GM19395 (cell line): ENCODE results near the gene RPL14.
"Not testable (repeated sequence)": the region's sequence is repeated elsewhere in the genome, so short reads cannot be mapped to it uniquely, and the experiment has no call there.

ENCODE experiments used
- ATAC-seq: cut with Tn5 transposase; IDR thresholded peaks from one replicate; pipeline ENCODE4 v1.9.1; 2021; ENCODE audit warnings: mild to moderate bottlenecking, moderate library complexity; ENCODE audit not compliant: unreplicated experiment

The RPL14 gene

GRCh38 chr3:40456940-40457823 lies at the start of gene RPL14:
TSS of gene RPL14 (plus strand) at chr3:40457339. CDS start at chr3:40457472, 133 bp downstream.
- peak; percentile 67 for ATAC-seq

- no peak for ATAC-seq
Measured at GRCh38 chr3:40407611-40408010, 49.5 kb upstream of the RPL14 start.

GRCh38 chr3:40414270-40414669 lies 42.9 kb upstream of the RPL14 start:
- no peak for ATAC-seq

GRCh38 chr3:40417845-40418543 lies 39.1 kb upstream of the RPL14 start:
- no peak for ATAC-seq

- ATAC-seq = no peak
Measured at GRCh38 chr3:40422861-40423260, 34.3 kb upstream of the RPL14 start.

- no peak for ATAC-seq
Measured at GRCh38 chr3:40427045-40427669, 30.0 kb upstream of the RPL14 start.

GRCh38 chr3:40432793-40433192 lies 24.3 kb upstream of the RPL14 start:
- ATAC-seq = no peak

GRCh38 chr3:40437889-40438288 lies 19.2 kb upstream of the RPL14 start:
- no peak for ATAC-seq

GRCh38 chr3:40445062-40445461 lies 12.1 kb upstream of the RPL14 start:
- ATAC-seq = no peak

GRCh38 chr3:40445880-40446279 lies 11.3 kb upstream of the RPL14 start:
- ATAC-seq = no peak

- no peak for ATAC-seq
Measured at GRCh38 chr3:40450438-40450837, 6.7 kb upstream of the RPL14 start.

- ATAC-seq = no peak
Measured at GRCh38 chr3:40451551-40451950, 5.6 kb upstream of the RPL14 start.

GRCh38 chr3:40452057-40452456 lies 5.1 kb upstream of the RPL14 start:
- ATAC-seq = no peak

GRCh38 chr3:40452562-40452875 lies 4.6 kb upstream of the RPL14 start:
- no peak for ATAC-seq

- ATAC-seq = peak; percentile 96
Measured at GRCh38 chr3:40452876-40453730, 4.0 kb upstream of the RPL14 start.

GRCh38 chr3:40453933-40454332 lies 3.2 kb upstream of the RPL14 start:
- no peak for ATAC-seq

GRCh38 chr3:40455328-40455727 lies 1.8 kb upstream of the RPL14 start:
- no peak for ATAC-seq

- ATAC-seq = no peak
Measured at GRCh38 chr3:40456279-40456939, 730 bp upstream of the RPL14 start.

- ATAC-seq = no peak
Measured at GRCh38 chr3:40458473-40458872, 1.3 kb downstream of the RPL14 start.

GRCh38 chr3:40460481-40460880 lies 3.3 kb downstream of the RPL14 start:
- not testable (repeated sequence) for ATAC-seq
